Transverse colon (tissue), 4 donors: Measurements from ENCODE around the gene ATP2B3. TPM values are rescaled to one million over a fixed set of nuclear protein-coding genes. Genes with fewer than 3 reads are reported as not detected.

Experiments used
- DNase-seq: peaks from one replicate; pipeline ENCODE4 v3.0.0-alpha.2; 2019
- H3K27ac ChIP-seq, 4 donors: fragments of 200-600 bp; sonication (generic); 2 replicates each; pipeline ENCODE4 v1.5.1; 2016 to 2018; ENCODE audit warnings: inconsistent platforms in 4 of 4
- H3K27me3 ChIP-seq: fragments of 200-600 bp; sonication (generic); 2 replicates; pipeline ENCODE4 v1.5.1; 2017; ENCODE audit warnings: inconsistent platforms
- H3K36me3 ChIP-seq, 4 donors: fragments of 200-600 bp; sonication (generic); 2 replicates each; pipeline ENCODE4 v1.5.1; 2017 to 2019; ENCODE audit warnings: inconsistent platforms in 4 of 4
- H3K4me1 ChIP-seq, 4 donors: fragments of 200-600 bp; sonication (generic); 2 replicates each; pipeline ENCODE4 v1.5.1; 2017 to 2020; ENCODE audit warnings: inconsistent platforms in 4 of 4
- H3K4me3 ChIP-seq, 4 donors: fragments of 200-600 bp; sonication (generic); 1 replicate in 1 of 4; 2 replicates in 3 of 4; pipeline versions ENCODE4 v1.5.1 to v1.6.1; 2017 to 2019; ENCODE audit warnings: inconsistent platforms in 4 of 4
- H3K9me3 ChIP-seq, 2 donors: fragments of 200-600 bp; sonication (generic); 2 replicates each; pipeline ENCODE4 v1.5.1; 2017 to 2019; ENCODE audit warnings: inconsistent platforms in 2 of 2
- EP300 ChIP-seq: sonication (generic); formaldehyde crosslinking; IDR thresholded peaks from one replicate; pipeline ENCODE4 v1.6.1; 2017; ENCODE audit warnings: antibody characterized with exemption, low read depth
- POLR2A ChIP-seq: fragments of 450-650 bp; IDR thresholded peaks from one replicate; pipeline ENCODE4 v1.6.1; 2016; ENCODE audit warnings: antibody characterized with exemption, mild to moderate bottlenecking, moderate library complexity
- POLR2AphosphoS5 ChIP-seq, 3 donors: sonication (generic); formaldehyde crosslinking; IDR thresholded peaks; one replicate each; pipeline ENCODE4 v1.6.1; 2016; ENCODE audit warnings: antibody characterized with exemption in 3 of 3
- WGBS, 2 donors: methylation state at CpG; one replicate each; pipeline ENCODE4 v1.1.5; 2018; ENCODE audit warnings: low coverage in 1 of 2; 5-methylcytosine and 5-hydroxymethylcytosine counted together
- in situ Hi-C, 4 donors: fragments of 200-750 bp; cut with MboI; loops; one replicate each; pipeline versions ENCODE4 v1.15.0 to v1.15.1; 2017; ENCODE audit warnings: low sequenced_read_pairs in 3 of 4, low pct_ligation_motif_present in 1 of 4, low pct_unique_long_range_greater_than_20kb in 1 of 4
- intact Hi-C: fragments of 100-400 bp; cut with DNase I; formaldehyde crosslinking; loops from one replicate; pipeline ENCODE4 v1.15.1; 2023; ENCODE audit warnings: low total_unique reads
- total RNA-seq, 4 donors: library from RNA; depleted of rRNA; stranded (reverse); fragments of >200 nt; gene quantifications; one replicate each; pipeline ENCODE4 v1.1.0, GENCODE V29; 2016
- TF ChIP-seq, protein P1 (sequence below), 5 experiments: fragments of 200-600 bp in 3 of 5; fragments of 450-650 bp in 2 of 5; sonication (generic) in 3 of 5; IDR thresholded peaks; 1 replicate in 2 of 5; 2 replicates in 3 of 5; pipeline ENCODE4 v1.5.1; 2016 to 2017; ENCODE audit warnings: antibody characterized with exemption in 5 of 5, inconsistent platforms in 3 of 5, mild to moderate bottlenecking in 2 of 5, moderate library complexity in 1 of 5

The ATP2B3 gene
- total RNA-seq, 4 donors from 2014 or later, result not detected

DNA sequence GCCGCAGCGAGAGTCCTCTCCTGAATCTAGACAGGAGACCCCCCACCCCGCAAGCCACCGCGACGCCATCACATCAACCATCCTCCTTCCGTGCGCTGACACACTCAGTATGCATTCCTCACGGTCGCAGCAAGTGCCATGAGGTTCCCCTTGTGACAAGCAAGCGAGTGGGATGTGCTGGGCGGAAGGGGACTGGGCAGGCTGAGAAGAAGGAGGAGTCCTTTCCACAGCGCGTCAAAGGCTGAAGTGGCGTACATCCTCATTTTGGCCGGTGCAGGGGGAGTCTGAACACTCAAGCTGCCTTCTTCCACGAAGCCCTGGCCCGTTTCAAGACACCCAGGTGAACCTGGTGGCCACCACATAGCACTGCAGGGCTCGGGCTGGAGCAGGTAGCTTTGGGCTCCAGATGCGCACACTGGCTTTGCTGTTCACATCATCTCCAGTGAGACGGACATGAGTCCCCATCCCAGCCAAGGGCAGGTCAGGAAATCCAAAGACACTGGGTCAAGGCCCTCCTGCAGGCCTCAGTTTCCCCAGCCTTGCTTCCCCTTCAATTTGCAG is 51.1 kb downstream of the ATP2B3 start:
- 80% methylated on average over 21 of the region's 21 CpGs; no CpG with 5 or more reads in 1 of the 2 donors for WGBS, 2 donors
- Histone ChIP-seq H3K27ac (no peak overlapping the region), H3K36me3 (no peaks in the 10 kb centered on the region), H3K9me3 (no peaks in the 10 kb centered on the region), H3K4me1 (no peaks in the 10 kb centered on the region), H3K27me3 (no peaks in the 10 kb centered on the region), H3K4me3 (no peak overlapping the region)
- TF ChIP-seq, protein P1, sequence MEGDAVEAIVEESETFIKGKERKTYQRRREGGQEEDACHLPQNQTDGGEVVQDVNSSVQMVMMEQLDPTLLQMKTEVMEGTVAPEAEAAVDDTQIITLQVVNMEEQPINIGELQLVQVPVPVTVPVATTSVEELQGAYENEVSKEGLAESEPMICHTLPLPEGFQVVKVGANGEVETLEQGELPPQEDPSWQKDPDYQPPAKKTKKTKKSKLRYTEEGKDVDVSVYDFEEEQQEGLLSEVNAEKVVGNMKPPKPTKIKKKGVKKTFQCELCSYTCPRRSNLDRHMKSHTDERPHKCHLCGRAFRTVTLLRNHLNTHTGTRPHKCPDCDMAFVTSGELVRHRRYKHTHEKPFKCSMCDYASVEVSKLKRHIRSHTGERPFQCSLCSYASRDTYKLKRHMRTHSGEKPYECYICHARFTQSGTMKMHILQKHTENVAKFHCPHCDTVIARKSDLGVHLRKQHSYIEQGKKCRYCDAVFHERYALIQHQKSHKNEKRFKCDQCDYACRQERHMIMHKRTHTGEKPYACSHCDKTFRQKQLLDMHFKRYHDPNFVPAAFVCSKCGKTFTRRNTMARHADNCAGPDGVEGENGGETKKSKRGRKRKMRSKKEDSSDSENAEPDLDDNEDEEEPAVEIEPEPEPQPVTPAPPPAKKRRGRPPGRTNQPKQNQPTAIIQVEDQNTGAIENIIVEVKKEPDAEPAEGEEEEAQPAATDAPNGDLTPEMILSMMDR (IDR thresholded peaks at IDR 0.05), result no peak
- no peak for TF ChIP-seq POLR2A
- no peak for TF ChIP-seq EP300
- TF ChIP-seq POLR2AphosphoS5 (IDR thresholded peaks at IDR 0.05), result no peak
- in situ Hi-C loops, result loop anchor here in 1 of 4 donors (25.0 kb wide), 1 partner anchor 94 kb away; the partner anchor contains the start of gene PNCK
- intact Hi-C loops, result no loop called here
- no peak for DNase-seq

DNA sequence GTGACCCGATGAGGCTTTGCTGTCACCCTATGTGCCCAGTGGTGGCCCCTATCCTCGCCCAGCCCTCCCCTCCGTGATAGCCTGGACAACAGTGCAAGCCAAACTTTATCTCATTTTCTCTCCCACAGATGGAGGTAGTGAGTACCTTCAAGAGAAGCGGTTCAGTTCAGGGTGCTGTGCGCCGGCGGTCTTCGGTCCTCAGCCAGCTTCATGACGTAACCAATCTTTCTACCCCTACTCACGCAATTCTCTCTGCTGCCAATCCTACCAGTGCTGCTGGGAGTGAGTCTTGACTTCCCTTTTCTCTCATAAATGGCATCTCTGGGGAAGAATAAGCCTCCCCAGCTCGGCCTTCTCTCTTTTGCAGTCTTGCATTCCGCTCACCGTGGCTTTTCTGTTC is 52.0 kb downstream of the ATP2B3 start:
- no peaks in the 10 kb centered on the region for H3K36me3 ChIP-seq
- DNase-seq, result no peak
- no peaks in the 10 kb centered on the region for H3K9me3 ChIP-seq
- 90% methylated on average over 13 of the region's 13 CpGs; no CpG with 5 or more reads in 1 of the 2 donors for WGBS, 2 donors
- no peaks in the 10 kb centered on the region for H3K27me3 ChIP-seq
- H3K27ac ChIP-seq, result no peak overlapping the region
- TF ChIP-seq POLR2AphosphoS5 (IDR thresholded peaks at IDR 0.05) (no peak), EP300 (no peak), POLR2A (no peak)
- TF ChIP-seq, protein P1 (IDR thresholded peaks at IDR 0.05), result no peak
- intact Hi-C loops (no loop called here), in situ Hi-C loops (loop anchor here in 1 of 4 donors (25.0 kb wide), 1 partner anchor 93 kb away; the partner anchor contains the start of gene PNCK)
- no peak overlapping the region for H3K4me3 ChIP-seq
- no peaks in the 10 kb centered on the region for H3K4me1 ChIP-seq

DNA sequence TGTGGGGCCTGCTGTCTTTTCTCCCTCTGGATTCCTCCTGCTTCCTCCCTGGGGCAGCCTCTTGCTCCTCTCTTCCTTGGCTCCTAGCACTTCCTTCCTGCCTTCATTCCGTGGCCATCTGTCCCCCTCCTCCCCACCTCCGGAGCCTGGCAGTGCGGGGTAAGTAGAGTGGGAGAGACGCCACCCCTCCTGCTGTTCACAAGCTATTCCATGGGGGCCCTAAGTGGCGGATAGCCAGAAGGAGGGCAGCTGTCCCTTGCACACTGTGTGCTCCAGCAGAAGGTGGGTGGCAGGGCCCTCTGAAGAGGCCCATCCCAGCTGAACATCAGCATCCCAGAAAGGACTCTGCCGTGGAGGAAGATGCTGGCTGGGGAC is 54.1 kb downstream of the ATP2B3 start:
- Histone ChIP-seq H3K4me3 (no peak overlapping the region), H3K4me1 (no peaks in the 10 kb centered on the region), H3K9me3 (no peaks in the 10 kb centered on the region), H3K27ac (no peak overlapping the region), H3K36me3 (no peaks in the 10 kb centered on the region), H3K27me3 (no peaks in the 10 kb centered on the region)
- WGBS, 2 donors, result 62% methylated on average over 6 of the region's 6 CpGs; no CpG with 5 or more reads in 1 of the 2 donors
- no peak for TF ChIP-seq EP300
- TF ChIP-seq POLR2AphosphoS5 (IDR thresholded peaks at IDR 0.05), result no peak
- TF ChIP-seq POLR2A, result no peak
- TF ChIP-seq, protein P1 (IDR thresholded peaks at IDR 0.05), result no peak
- intact Hi-C loops (no loop called here), in situ Hi-C loops (loop anchor here in 1 of 4 donors (25.0 kb wide), 1 partner anchor 91 kb away; the partner anchor contains the start of gene PNCK)
- no peak for DNase-seq

DNA sequence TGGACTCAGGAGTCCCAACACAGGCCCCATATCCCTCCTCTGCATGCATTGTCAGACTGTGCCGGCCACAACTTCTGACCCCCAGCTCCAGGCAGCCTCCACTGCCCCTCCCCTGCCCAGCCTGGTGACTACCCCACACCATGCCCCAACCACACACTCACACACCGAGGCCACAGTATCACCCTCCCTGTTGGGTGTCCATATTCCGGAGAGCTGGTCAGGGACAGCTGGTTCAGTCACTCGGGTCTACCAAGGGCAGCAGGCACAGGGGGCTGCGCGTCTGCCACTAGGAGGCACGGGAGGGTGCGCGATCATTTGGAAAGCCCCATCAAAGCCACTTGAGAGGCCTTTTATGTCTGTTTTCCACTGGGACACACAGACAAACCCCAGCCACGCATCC is 55.2 kb downstream of the ATP2B3 start:
- 90% methylated on average over 10 of the region's 10 CpGs; no CpG with 5 or more reads in 1 of the 2 donors for WGBS, 2 donors
- Histone ChIP-seq H3K27ac (no peak overlapping the region), H3K9me3 (no peaks in the 10 kb centered on the region), H3K4me3 (no peak overlapping the region), H3K36me3 (no peaks in the 10 kb centered on the region), H3K4me1 (no peaks in the 10 kb centered on the region), H3K27me3 (no peaks in the 10 kb centered on the region)
- intact Hi-C loops (no loop called here), in situ Hi-C loops (loop anchor here in 1 of 4 donors (25.0 kb wide), 1 partner anchor 90 kb away; the partner anchor contains the start of gene PNCK)
- no peak for DNase-seq
- TF ChIP-seq, protein P1 (IDR thresholded peaks at IDR 0.05), result no peak
- TF ChIP-seq POLR2AphosphoS5 (IDR thresholded peaks at IDR 0.05) (no peak), EP300 (no peak), POLR2A (no peak)
